Nephron (organoid): ENCODE data around the gene CLCN1.

Source experiments
- H3K27ac Mint-ChIP-seq, 3 experiments: 2 replicates each; pipeline ENCODE4 v1.8.0; 2020; ENCODE audit warnings: mixed read lengths in 3 of 3, mild to moderate bottlenecking in 2 of 3, moderate library complexity in 1 of 3
- H3K27me3 Mint-ChIP-seq: 2 replicates; pipeline ENCODE4 v1.8.0; 2021; ENCODE audit warnings: low read depth, mild to moderate bottlenecking, moderate library complexity, mixed read lengths
- H3K36me3 Mint-ChIP-seq: 2 replicates; pipeline ENCODE4 v1.8.0; 2020; ENCODE audit warnings: low read depth, mixed read lengths
- H3K4me1 Mint-ChIP-seq: 2 replicates; pipeline ENCODE4 v1.8.0; 2020; ENCODE audit warnings: mixed read lengths
- H3K4me3 Mint-ChIP-seq, 3 experiments: 2 replicates each; pipeline ENCODE4 v1.8.0; 2020; ENCODE audit warnings: mild to moderate bottlenecking in 3 of 3, mixed read lengths in 3 of 3, moderate library complexity in 2 of 3
- H3K9me3 Mint-ChIP-seq: 2 replicates; pipeline ENCODE4 v1.8.0; 2020; ENCODE audit warnings: mixed read lengths
- CTCF ChIP-seq, 3 experiments: fragments of 200-600 bp; sonication (generic); IDR thresholded peaks; one replicate each; pipeline ENCODE4 v1.5.0; 2021; ENCODE audit warnings: antibody characterized with exemption in 3 of 3; ENCODE audit not compliant: unreplicated experiment in 3 of 3

The CLCN1 gene

DNA sequence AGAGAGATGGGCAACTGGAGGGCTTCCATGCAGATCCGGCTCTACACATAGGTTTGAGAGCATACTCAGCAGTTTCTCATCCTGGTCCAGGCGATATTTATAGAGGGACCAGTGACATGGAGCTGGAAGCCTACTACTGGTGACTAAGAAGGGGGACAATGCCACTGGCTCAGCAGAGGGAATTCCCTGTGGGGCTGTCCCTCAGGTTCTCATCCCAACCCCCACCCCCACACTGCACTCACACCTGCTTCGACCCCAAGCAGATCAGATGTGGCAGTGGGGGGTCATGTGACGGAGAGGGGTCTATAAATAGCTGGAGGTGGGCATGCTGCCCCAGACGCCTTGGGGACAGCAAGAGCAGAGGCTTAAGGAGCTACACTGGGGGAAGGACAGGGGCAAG lies at the start of gene CLCN1:
TSS of gene CLCN1 (plus strand) at position 336 of the 400 bp plus-strand sequence. CDS start 102 bp downstream, outside the sequence.
- Mint-ChIP-seq H3K9me3 (no peaks in the 10 kb centered on the region), H3K36me3 (peaks cover 13% of the 10 kb centered on the region), H3K4me1 (peaks cover 30% of the 10 kb centered on the region), H3K27ac (peak within 1 kb of the TSS; percentile 23 to 54 (median 26)), H3K4me3 (no peak within 1 kb of the TSS), H3K27me3 (no peaks in the 10 kb centered on the region)
- TF ChIP-seq CTCF (IDR thresholded peaks at IDR 0.05; ENCODE audit: unreplicated experiment in 3 of 3), result no peak

GRCh38 chr7:143269251-143269650 lies 46.7 kb upstream of the CLCN1 start:
- H3K36me3 Mint-ChIP-seq, result peaks cover 40% of the 10 kb centered on the region
- H3K4me3 Mint-ChIP-seq, result no peak overlapping the region

GRCh38 chr7:143271240-143271639 lies 44.7 kb upstream of the CLCN1 start:
- peaks cover 30% of the 10 kb centered on the region for H3K36me3 Mint-ChIP-seq

More at GRCh38 chr7:143269251-143269650, 46.7 kb upstream of the CLCN1 start:
- Mint-ChIP-seq H3K27ac (peak overlapping the region; percentile 38 to 79 (median 76)), H3K27me3 (no peaks in the 10 kb centered on the region), H3K4me1 (peaks cover 10% of the 10 kb centered on the region), H3K9me3 (no peaks in the 10 kb centered on the region)
- no peak for TF ChIP-seq CTCF (IDR thresholded peaks at IDR 0.05; ENCODE audit: unreplicated experiment in 3 of 3)

DNA sequence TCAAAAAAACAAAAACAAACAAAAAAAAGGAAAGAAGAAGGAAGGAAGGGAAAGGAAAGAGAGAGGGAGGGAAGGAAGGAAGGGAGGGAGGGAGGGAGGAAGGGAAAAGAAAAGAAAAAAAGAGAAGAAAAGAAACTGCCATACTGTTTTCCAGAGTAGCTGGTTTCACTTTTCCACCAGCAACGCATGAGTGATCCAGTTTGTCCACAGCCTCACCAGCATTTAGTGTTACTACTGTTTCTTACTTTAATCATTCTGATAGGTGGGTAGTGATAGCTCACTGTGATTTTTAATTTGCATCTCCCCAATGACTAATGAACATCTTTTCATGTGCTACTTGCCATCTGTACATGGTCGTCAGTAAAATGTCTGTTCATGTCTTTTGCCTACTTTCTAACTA lies 43.0 kb upstream of the CLCN1 start:
- peaks cover 25% of the 10 kb centered on the region for H3K36me3 Mint-ChIP-seq
- no peaks in the 10 kb centered on the region for H3K9me3 Mint-ChIP-seq
- H3K4me3 Mint-ChIP-seq, result no peak overlapping the region
- TF ChIP-seq CTCF (IDR thresholded peaks at IDR 0.05; ENCODE audit: unreplicated experiment in 3 of 3), result no peak
- no peaks in the 10 kb centered on the region for H3K4me1 Mint-ChIP-seq
- no peak overlapping the region for H3K27ac Mint-ChIP-seq
- no peaks in the 10 kb centered on the region for H3K27me3 Mint-ChIP-seq

More at GRCh38 chr7:143271240-143271639, 44.7 kb upstream of the CLCN1 start:
- Mint-ChIP-seq H3K4me3 (no peak overlapping the region), H3K27me3 (no peaks in the 10 kb centered on the region), H3K4me1 (no peaks in the 10 kb centered on the region), H3K9me3 (no peaks in the 10 kb centered on the region), H3K27ac (no peak overlapping the region)
- TF ChIP-seq CTCF (IDR thresholded peaks at IDR 0.05; ENCODE audit: unreplicated experiment in 3 of 3), result no peak

GRCh38 chr7:143279186-143280098 lies 36.5 kb upstream of the CLCN1 start:
- no peaks in the 10 kb centered on the region for H3K27me3 Mint-ChIP-seq
- no peak for TF ChIP-seq CTCF (IDR thresholded peaks at IDR 0.05; ENCODE audit: unreplicated experiment in 3 of 3)
- H3K4me1 Mint-ChIP-seq, result peaks cover 29% of the 10 kb centered on the region
- H3K9me3 Mint-ChIP-seq, result no peaks in the 10 kb centered on the region
- H3K36me3 Mint-ChIP-seq, result no peaks in the 10 kb centered on the region
- H3K4me3 Mint-ChIP-seq, result no peak overlapping the region
- peak overlapping the region in 2 of 3 experiments; percentile 10 to 52 for H3K27ac Mint-ChIP-seq
